Measurements from ENCODE around the gene PXYLP1. TPM values are rescaled to one million over a fixed set of nuclear protein-coding genes. Genes with fewer than 3 reads are reported as not detected.
"Not testable (repeated sequence)": the region's sequence is repeated elsewhere in the genome, so short reads cannot be mapped to it uniquely, and the experiment has no call there.

Gene PXYLP1
- total RNA-seq, 4 donors from 2014 or later, result 7.1 to 13.4 (median 10.3) TPM

DNA sequence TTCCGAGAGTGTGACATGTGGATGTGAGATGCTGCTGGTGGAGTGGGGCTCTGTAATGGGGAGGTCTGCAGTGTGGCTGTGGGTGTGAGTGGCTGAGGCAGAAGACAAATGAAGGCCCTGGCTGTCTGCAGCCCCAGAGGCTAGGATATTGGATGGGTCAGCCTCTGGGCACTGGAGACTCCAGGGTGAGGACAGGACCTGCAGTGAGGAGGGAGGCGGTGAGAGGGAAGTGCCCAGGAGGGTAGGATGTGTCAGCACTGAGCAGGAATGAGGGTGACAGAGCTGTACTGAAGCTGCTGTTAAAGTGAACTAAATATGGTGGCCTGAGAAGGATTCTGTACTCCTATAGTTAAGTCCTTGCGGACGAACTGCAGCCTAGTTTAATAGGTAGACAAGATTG is 27.3 kb upstream of the PXYLP1 start:
- H3K4me3 ChIP-seq (replicated peaks in 1 of 3), result no peak overlapping the region
- no peaks in the 10 kb centered on the region for H3K9me3 ChIP-seq
- no peaks in the 10 kb centered on the region for H3K27me3 ChIP-seq
- H3K36me3 ChIP-seq, result no peaks in the 10 kb centered on the region
- TF ChIP-seq CTCF (IDR thresholded peaks at IDR 0.05) (no peak), POLR2A (IDR thresholded peaks at IDR 0.05) (no peak)
- WGBS, 2 donors, result 94 to 96% methylated on average over 4 of the region's 4 CpGs
- H3K27ac ChIP-seq, result no peak overlapping the region
- intact Hi-C loops (cut with DNase I), result no loop called here
- no peak for DNase-seq
- no peaks in the 10 kb centered on the region for H3K4me1 ChIP-seq

- H3K27ac ChIP-seq; intact Hi-C loops (cut with DNase I); H3K36me3 ChIP-seq; DNase-seq; H3K4me3 ChIP-seq (replicated peaks in 1 of 3); H3K27me3 ChIP-seq; H3K4me1 ChIP-seq; H3K9me3 ChIP-seq: not testable (repeated sequence)
- WGBS, 2 donors, result 90 to 97% methylated on average over 1 of the region's 1 CpG
Observed at GRCh38 chr3:141211306-141211705, 20.3 kb upstream of the PXYLP1 start.

GRCh38 chr3:141212101-141212500 is 19.5 kb upstream of the PXYLP1 start:
- H3K4me3 ChIP-seq (replicated peaks in 1 of 3), result no peak overlapping the region
- no peaks in the 10 kb centered on the region for H3K9me3 ChIP-seq
- no peak for DNase-seq
- intact Hi-C loops (cut with DNase I), result no loop called here
- H3K27ac ChIP-seq, result no peak overlapping the region
- 69 to 87% methylated on average over 2 of the region's 2 CpGs for WGBS, 2 donors
- TF ChIP-seq CTCF (IDR thresholded peaks at IDR 0.05) (no peak), POLR2A (IDR thresholded peaks at IDR 0.05) (no peak)
- H3K4me1 ChIP-seq, result no peaks in the 10 kb centered on the region
- no peaks in the 10 kb centered on the region for H3K36me3 ChIP-seq
- no peaks in the 10 kb centered on the region for H3K27me3 ChIP-seq

GRCh38 chr3:141212555-141212954 is 19.1 kb upstream of the PXYLP1 start:
- Histone ChIP-seq H3K27me3 (no peaks in the 10 kb centered on the region), H3K36me3 (no peaks in the 10 kb centered on the region), H3K4me3 (replicated peaks in 1 of 3) (no peak overlapping the region), H3K27ac (no peak overlapping the region), H3K4me1 (no peaks in the 10 kb centered on the region), H3K9me3 (no peaks in the 10 kb centered on the region)
- intact Hi-C loops (cut with DNase I), result no loop called here
- no peak for DNase-seq
- no peak for TF ChIP-seq CTCF (IDR thresholded peaks at IDR 0.05)
- no peak for TF ChIP-seq POLR2A (IDR thresholded peaks at IDR 0.05)

DNA sequence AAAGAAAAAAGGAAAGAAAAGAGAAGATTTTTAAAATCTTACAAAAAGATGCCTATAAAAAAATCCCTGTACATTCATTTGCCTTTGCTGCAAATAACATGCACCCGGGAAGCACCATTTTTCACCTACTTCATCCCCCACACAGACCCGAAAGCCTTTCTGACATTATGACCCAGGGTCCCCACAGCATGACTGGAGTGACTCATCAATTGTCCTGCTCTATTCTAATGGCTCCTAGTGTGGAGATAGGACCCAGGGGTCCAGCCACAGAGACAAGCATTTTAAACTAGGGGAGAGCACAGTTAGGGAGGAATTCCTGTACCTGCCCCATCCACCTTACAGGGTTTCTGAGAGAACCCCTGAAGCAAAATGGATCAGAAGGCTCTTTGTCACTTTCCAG is 14.7 kb upstream of the PXYLP1 start:
- no peak overlapping the region for H3K27ac ChIP-seq

More for the DNA sequence above, 14.7 kb upstream of the PXYLP1 start:
- Histone ChIP-seq H3K4me1 (no peaks in the 10 kb centered on the region), H3K27me3 (no peaks in the 10 kb centered on the region), H3K9me3 (no peaks in the 10 kb centered on the region), H3K36me3 (no peaks in the 10 kb centered on the region), H3K4me3 (replicated peaks in 1 of 3) (no peak overlapping the region)
- DNase-seq, result no peak
- TF ChIP-seq CTCF (IDR thresholded peaks at IDR 0.05) (no peak), POLR2A (IDR thresholded peaks at IDR 0.05) (no peak)
- intact Hi-C loops (cut with DNase I), result no loop called here
- 68 to 87% methylated on average over 2 of the region's 2 CpGs for WGBS, 2 donors

All from thyroid gland (tissue), 4 donors.